Measurements from ENCODE around the gene MRC2. TPM values are rescaled to one million over a fixed set of nuclear protein-coding genes. Genes with fewer than 3 reads are reported as not detected.
"Not testable (repeated sequence)": the region's sequence is repeated elsewhere in the genome, so short reads cannot be mapped to it uniquely, and the experiment has no call there.

Gene MRC2
- total RNA-seq, 1 donor: 245 TPM

- no peak for DNase-seq (ENCODE audit: low read depth)
- H3K4me3 ChIP-seq (ENCODE audit: low read depth, low read length): no peak overlapping the region
- no peak for TF ChIP-seq CTCF (IDR thresholded peaks at IDR 0.05; ENCODE audit: insufficient read depth, low read length)
These were observed 15.7 kb upstream of the MRC2 start for GRCh38 chr17:62611728-62612127.

GRCh38 chr17:62612289-62612688 lies 15.2 kb upstream of the MRC2 start:
- not testable (repeated sequence) for H3K4me3 ChIP-seq (ENCODE audit: low read depth, low read length)
- DNase-seq (ENCODE audit: low read depth): peak; percentile 51

DNA sequence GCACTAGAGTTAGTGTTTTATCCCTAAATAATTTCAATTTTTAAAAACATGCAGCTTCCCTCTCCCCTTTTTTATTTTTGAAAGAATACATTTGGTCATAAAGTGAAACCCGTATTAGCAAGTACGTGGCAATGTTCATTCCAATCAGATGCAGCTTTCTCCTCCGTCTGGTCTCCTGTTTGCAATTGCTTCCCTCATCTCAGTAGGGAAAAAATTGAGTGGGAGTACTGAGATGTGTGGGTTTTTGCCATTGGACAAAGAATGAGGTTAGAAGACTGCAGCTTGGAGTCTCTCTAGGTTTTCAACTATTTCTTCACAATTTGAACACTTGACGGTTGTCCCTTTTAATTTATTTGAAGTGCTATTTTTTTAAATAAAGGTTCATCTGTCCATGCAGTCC lies 14.4 kb upstream of the MRC2 start:
- not testable (repeated sequence) for H3K4me3 ChIP-seq (ENCODE audit: low read depth, low read length); DNase-seq (ENCODE audit: low read depth)

DNA sequence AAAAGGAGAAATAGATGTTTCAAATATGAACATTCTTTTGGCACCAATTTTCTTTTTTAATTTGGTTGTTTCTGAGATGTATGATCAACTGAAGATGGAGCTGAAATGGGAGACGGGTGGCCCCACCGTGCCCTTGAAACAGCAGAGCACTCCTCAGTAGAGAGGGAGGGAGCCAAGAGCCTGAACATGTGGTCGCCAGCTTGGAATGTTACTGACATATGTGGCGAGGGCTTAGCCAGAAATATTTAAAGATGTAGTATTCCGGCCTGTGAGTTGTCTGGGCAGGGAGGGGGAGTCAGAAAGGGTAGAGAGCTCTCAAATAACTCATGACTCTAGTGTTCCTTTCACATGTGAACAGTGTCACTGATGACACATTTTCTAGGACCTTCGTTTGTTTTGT lies 13.3 kb upstream of the MRC2 start:
- no peak overlapping the region for H3K4me3 ChIP-seq (ENCODE audit: low read depth, low read length)
- peak; percentile 86 for DNase-seq (ENCODE audit: low read depth)

DNA sequence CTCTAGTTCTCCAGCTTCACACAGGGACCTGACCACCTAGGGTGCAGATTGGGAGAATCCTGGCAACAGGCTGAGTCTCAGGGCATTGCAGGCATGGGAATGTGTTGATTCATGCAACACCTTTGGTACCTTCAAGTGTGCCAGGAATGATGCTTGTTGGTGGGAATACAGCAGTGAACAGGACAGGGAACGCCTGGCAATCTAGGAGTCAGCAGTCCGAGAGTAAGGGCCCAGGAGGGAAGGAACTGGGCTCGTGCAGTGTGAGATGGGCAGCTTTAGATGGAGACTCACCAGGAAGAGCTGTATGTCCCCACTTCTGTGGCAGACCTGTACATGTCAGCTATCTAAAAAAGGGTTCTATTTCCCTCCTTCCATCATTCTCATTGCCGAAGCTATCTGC lies 12.0 kb upstream of the MRC2 start:
- TF ChIP-seq CTCF (IDR thresholded peaks at IDR 0.05; ENCODE audit: insufficient read depth, low read length): no peak
- no peak for DNase-seq (ENCODE audit: low read depth)
- no peak overlapping the region for H3K4me3 ChIP-seq (ENCODE audit: low read depth, low read length)

More for the DNA sequence above, 13.3 kb upstream of the MRC2 start:
- TF ChIP-seq CTCF (IDR thresholded peaks at IDR 0.05; ENCODE audit: insufficient read depth, low read length): no peak

DNA sequence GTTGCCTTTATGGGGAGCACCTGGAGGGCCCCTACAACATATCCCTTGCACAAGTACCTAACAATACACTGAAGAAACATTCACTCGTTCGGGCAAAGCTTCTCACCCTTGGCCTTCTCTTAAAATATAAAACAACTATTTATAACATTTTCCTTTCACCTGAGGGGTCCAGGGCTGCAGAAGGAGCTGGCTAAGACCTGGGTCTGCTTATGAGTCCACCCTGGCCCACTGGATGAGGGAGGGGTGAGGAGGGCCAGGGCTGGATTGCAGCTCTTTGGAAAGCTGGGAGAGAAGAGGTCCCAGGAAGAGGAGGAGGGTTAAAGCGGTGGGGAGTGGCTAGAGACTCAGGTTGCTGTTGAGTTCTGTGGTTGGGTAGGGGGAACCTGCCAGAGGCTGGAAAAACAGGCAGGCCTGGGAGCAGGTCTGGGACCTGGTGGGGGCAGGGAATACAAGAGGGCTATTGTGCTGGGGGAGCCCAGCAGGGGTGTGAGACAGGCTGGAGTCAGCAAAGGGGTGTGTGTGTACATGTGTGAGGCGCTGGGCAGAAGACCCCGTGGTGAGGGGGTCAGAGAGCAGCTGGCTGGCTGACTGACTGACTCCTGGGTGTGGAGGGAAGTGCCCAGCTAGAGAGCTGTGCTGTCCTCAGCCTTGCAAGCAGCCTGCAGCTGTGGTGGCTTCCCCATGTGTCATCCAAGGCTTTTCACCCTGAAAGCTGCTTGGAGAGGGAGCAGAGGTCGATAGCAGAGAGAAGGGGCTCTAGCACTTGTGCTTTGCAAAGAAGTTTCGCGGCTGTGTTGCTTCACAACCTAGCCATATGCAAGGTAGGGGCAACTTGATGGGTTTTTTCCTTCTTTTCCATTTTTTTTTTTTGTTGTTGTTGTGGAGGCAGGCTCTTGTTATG lies 10.2 kb upstream of the MRC2 start:
- no peak for TF ChIP-seq CTCF (IDR thresholded peaks at IDR 0.05; ENCODE audit: insufficient read depth, low read length)
- no peak overlapping the region for H3K4me3 ChIP-seq (ENCODE audit: low read depth, low read length)
- DNase-seq (ENCODE audit: low read depth): no peak

GRCh38 chr17:62617894-62618472 lies 9.5 kb upstream of the MRC2 start:
- DNase-seq (ENCODE audit: low read depth): peak; percentile 78
- TF ChIP-seq CTCF (IDR thresholded peaks at IDR 0.05; ENCODE audit: insufficient read depth, low read length): no peak
- H3K4me3 ChIP-seq (ENCODE audit: low read depth, low read length): no peak overlapping the region

Data from fibroblast of the aortic adventitia (primary cell).